ENCODE results near the gene METTL16.
"Not testable (repeated sequence)": the region's sequence is repeated elsewhere in the genome, so short reads cannot be mapped to it uniquely, and the experiment has no call there.

Gene METTL16

DNA sequence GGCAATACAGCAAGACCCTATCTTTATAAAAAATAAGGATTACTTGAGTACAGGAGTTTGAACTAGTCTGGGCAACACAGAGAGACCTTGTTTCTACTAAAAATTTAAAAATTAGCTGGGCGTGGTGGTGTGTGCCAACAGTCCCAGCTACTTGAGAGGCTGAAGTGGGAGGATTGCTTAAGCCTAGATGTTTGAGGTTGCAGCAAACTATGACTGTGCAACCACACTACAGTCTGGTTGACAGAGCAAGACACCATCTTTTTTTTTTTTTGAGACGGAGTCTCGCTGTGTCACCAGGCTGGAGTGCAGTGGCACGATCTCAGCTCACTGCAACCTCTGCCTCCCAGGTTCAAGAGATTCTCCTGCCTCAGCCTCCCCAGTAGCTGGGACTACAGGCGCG, 71.7 kb downstream of the METTL16 start:
- H3K4me3 Mint-ChIP-seq; ATAC-seq (replicated peaks; ENCODE audit: extremely low read depth, poor library complexity, severe bottlenecking); H3K27me3 Mint-ChIP-seq; DNase-seq (ENCODE audit: low spot score in 2 of 2); H3K4me1 Mint-ChIP-seq; H3K9me3 Mint-ChIP-seq; H3K27ac Mint-ChIP-seq (ENCODE audit: low read depth): not testable (repeated sequence)
- peaks cover 40% of the 10 kb centered on the region for H3K36me3 Mint-ChIP-seq (ENCODE audit: insufficient read depth)

- H3K4me3 Mint-ChIP-seq = no peak overlapping the region
- no peak for ATAC-seq (replicated peaks; ENCODE audit: extremely low read depth, poor library complexity, severe bottlenecking)
- peaks cover 40% of the 10 kb centered on the region for H3K36me3 Mint-ChIP-seq (ENCODE audit: insufficient read depth)
- no peak overlapping the region for H3K27ac Mint-ChIP-seq (ENCODE audit: low read depth)
- H3K4me1 Mint-ChIP-seq = peaks cover 5% of the 10 kb centered on the region
- H3K27me3 Mint-ChIP-seq = no peaks in the 10 kb centered on the region
- H3K9me3 Mint-ChIP-seq = no peaks in the 10 kb centered on the region
- no peak for DNase-seq (ENCODE audit: low spot score in 2 of 2)
These were observed 72.9 kb downstream of the METTL16 start for GRCh38 chr17:2438823-2439222.

DNA sequence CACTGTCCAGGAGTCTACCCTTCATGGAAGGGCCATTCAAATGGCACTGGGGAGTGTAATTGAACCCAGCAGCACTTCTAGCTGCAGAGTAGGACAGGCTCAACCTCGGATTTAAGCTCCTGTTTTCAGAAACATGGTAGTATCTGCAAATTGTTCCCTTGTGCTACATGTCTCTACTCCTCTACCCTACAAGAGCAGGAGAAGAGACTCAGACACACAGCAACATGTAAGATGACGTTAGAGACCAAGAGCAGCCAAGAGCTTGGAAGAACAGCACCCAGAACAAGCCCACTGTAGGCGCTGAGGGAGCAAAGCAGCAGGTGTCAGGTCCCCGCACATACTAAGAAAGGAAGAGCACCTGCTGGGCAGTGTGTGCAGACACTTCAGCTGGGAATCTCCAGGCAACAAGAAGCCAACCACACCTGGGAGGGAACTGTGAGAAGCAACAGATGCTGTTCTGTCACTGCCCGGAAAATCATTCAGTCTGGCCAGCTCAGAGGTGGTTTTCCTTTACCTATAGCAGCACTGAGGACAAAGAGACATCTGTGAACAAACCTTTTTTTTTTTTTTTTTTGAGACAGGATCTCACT, 75.3 kb downstream of the METTL16 start:
- Mint-ChIP-seq H3K27ac (ENCODE audit: low read depth) (no peak overlapping the region), H3K27me3 (no peaks in the 10 kb centered on the region), H3K4me1 (no peaks in the 10 kb centered on the region), H3K9me3 (no peaks in the 10 kb centered on the region), H3K4me3 (no peak overlapping the region), H3K36me3 (ENCODE audit: insufficient read depth) (peaks cover 43% of the 10 kb centered on the region)
- DNase-seq (ENCODE audit: low spot score in 2 of 2) (no peak), ATAC-seq (replicated peaks; ENCODE audit: extremely low read depth, poor library complexity, severe bottlenecking) (no peak)

DNA sequence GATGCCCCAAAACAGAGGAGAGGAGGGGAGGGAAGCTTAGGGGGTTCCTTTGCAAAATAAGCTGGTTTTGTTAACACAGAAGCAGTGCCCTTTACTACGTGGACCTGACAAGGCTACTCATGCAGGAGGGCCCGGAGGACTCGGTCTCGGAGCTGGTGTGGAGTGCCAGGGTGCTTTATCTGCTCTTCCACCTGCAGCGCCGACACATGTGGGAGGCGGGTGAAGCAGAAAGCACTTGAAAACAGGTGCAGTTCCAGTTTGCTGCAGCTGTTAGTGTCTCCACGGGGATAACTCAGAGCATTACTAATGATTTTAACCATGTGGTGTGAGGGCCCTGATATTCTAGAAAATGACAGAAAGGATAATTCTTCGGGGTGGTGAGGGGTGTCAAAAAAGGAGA, 75.8 kb downstream of the METTL16 start:
- H3K4me3 Mint-ChIP-seq = no peak overlapping the region
- no peaks in the 10 kb centered on the region for H3K4me1 Mint-ChIP-seq
- H3K36me3 Mint-ChIP-seq (ENCODE audit: insufficient read depth) = peaks cover 39% of the 10 kb centered on the region
- no peaks in the 10 kb centered on the region for H3K27me3 Mint-ChIP-seq
- DNase-seq (ENCODE audit: low spot score in 2 of 2) = no peak
- ATAC-seq (replicated peaks; ENCODE audit: extremely low read depth, poor library complexity, severe bottlenecking) = no peak
- no peak overlapping the region for H3K27ac Mint-ChIP-seq (ENCODE audit: low read depth)
- no peaks in the 10 kb centered on the region for H3K9me3 Mint-ChIP-seq

- no peak overlapping the region for H3K4me3 Mint-ChIP-seq
- no peaks in the 10 kb centered on the region for H3K9me3 Mint-ChIP-seq
- peaks cover 34% of the 10 kb centered on the region for H3K36me3 Mint-ChIP-seq (ENCODE audit: insufficient read depth)
- no peak for ATAC-seq (replicated peaks; ENCODE audit: extremely low read depth, poor library complexity, severe bottlenecking)
- no peak overlapping the region for H3K27ac Mint-ChIP-seq (ENCODE audit: low read depth)
- DNase-seq (ENCODE audit: low spot score in 2 of 2) = no peak
- H3K4me1 Mint-ChIP-seq = no peaks in the 10 kb centered on the region
- no peaks in the 10 kb centered on the region for H3K27me3 Mint-ChIP-seq
These were observed 76.4 kb downstream of the METTL16 start for GRCh38 chr17:2435181-2435741.

GRCh38 chr17:2433696-2434095, 78.0 kb downstream of the METTL16 start:
- Mint-ChIP-seq H3K36me3 (ENCODE audit: insufficient read depth) (peaks cover 34% of the 10 kb centered on the region), H3K4me1 (no peaks in the 10 kb centered on the region), H3K9me3 (no peaks in the 10 kb centered on the region), H3K27me3 (no peaks in the 10 kb centered on the region), H3K4me3 (no peak overlapping the region), H3K27ac (ENCODE audit: low read depth) (no peak overlapping the region)
- no peak for ATAC-seq (replicated peaks; ENCODE audit: extremely low read depth, poor library complexity, severe bottlenecking)
- no peak for DNase-seq (ENCODE audit: low spot score in 2 of 2)

GRCh38 chr17:2427910-2428309, 83.8 kb downstream of the METTL16 start:
- no peaks in the 10 kb centered on the region for H3K9me3 Mint-ChIP-seq
- DNase-seq (ENCODE audit: low spot score in 2 of 2) = no peak
- no peak for ATAC-seq (replicated peaks; ENCODE audit: extremely low read depth, poor library complexity, severe bottlenecking)
- H3K27me3 Mint-ChIP-seq = no peaks in the 10 kb centered on the region
- H3K27ac Mint-ChIP-seq (ENCODE audit: low read depth) = peak overlapping the region; percentile 25
- H3K4me3 Mint-ChIP-seq = no peak overlapping the region
- peaks cover 19% of the 10 kb centered on the region for H3K36me3 Mint-ChIP-seq (ENCODE audit: insufficient read depth)
- H3K4me1 Mint-ChIP-seq = no peaks in the 10 kb centered on the region

GRCh38 chr17:2427215-2427614, 84.5 kb downstream of the METTL16 start:
- no peaks in the 10 kb centered on the region for H3K27me3 Mint-ChIP-seq
- no peaks in the 10 kb centered on the region for H3K4me1 Mint-ChIP-seq
- H3K27ac Mint-ChIP-seq (ENCODE audit: low read depth) = no peak overlapping the region
- no peak for DNase-seq (ENCODE audit: low spot score in 2 of 2)
- peaks cover 17% of the 10 kb centered on the region for H3K36me3 Mint-ChIP-seq (ENCODE audit: insufficient read depth)
- H3K4me3 Mint-ChIP-seq = no peak overlapping the region
- no peak for ATAC-seq (replicated peaks; ENCODE audit: extremely low read depth, poor library complexity, severe bottlenecking)
- no peaks in the 10 kb centered on the region for H3K9me3 Mint-ChIP-seq

DNA sequence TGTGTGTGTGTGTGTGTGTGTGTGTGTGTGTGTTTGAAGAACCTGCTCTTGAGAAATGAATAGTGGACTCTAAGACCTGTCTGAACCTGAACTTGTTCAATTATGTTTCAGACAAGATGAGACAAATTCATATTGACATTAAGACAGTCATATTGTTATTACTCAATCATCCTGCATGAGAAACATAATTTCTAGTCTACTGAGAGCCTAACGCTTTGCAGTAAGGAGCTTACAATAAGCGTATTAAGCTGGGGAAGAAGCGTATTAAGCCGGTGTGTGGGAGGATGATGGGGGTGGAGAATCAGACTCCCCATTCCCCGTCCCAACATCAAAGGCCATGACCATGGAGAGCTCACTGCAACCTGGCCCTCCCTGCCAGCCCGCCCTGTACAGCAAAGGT, 88.4 kb downstream of the METTL16 start:
- ATAC-seq (replicated peaks; ENCODE audit: extremely low read depth, poor library complexity, severe bottlenecking) = no peak
- no peak overlapping the region for H3K27ac Mint-ChIP-seq (ENCODE audit: low read depth)
- no peaks in the 10 kb centered on the region for H3K27me3 Mint-ChIP-seq
- no peaks in the 10 kb centered on the region for H3K4me1 Mint-ChIP-seq
- H3K4me3 Mint-ChIP-seq = no peak overlapping the region
- H3K9me3 Mint-ChIP-seq = no peaks in the 10 kb centered on the region
- peaks cover 34% of the 10 kb centered on the region for H3K36me3 Mint-ChIP-seq (ENCODE audit: insufficient read depth)
- no peak for DNase-seq (ENCODE audit: low spot score in 2 of 2)

DNA sequence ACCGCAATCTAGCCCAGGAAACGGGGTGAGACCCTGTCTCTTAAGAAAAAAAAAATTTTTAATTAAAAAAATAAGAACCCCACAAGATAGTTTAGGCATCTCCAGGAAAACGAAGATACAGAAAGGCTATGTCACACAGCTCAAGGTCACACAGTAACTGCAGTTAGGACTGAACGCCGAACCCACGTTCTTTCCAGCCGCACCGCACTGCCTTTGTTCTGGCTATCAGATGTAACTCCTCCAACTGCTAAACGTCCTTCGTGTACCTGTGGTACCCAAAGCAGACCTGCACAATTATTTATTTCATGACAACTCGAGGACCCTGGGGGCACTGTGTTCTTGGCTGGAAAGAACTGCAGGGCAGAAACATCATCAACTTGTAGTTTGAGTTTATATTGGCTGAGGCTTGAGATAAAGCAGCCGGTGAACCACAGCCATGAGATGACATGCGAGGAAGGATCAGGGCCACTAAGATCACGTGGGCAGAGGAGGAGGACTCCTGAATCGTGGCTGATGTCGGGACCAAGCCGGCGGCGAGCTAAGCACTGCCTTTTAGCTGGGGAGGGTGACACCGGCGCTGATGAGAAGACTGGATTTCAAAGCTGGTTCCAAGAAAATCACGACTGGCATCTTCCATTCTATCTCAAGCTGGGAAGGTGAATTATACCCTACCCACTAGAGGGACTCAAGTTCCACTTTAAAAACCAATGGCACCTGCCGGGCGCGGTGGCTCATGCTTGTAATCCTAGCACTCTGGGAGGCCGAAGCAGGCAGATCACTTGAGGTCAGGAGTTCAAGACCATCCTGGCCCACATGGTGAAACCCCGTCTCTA, 90.2 kb downstream of the METTL16 start:
- H3K9me3 Mint-ChIP-seq = no peaks in the 10 kb centered on the region

GRCh38 chr17:2420176-2420575, 91.5 kb downstream of the METTL16 start:
- no peak overlapping the region for H3K27ac Mint-ChIP-seq (ENCODE audit: low read depth)
- no peak for ATAC-seq (replicated peaks; ENCODE audit: extremely low read depth, poor library complexity, severe bottlenecking)
- peaks cover 22% of the 10 kb centered on the region for H3K36me3 Mint-ChIP-seq (ENCODE audit: insufficient read depth)
- no peaks in the 10 kb centered on the region for H3K27me3 Mint-ChIP-seq
- no peak overlapping the region for H3K4me3 Mint-ChIP-seq
- H3K4me1 Mint-ChIP-seq = no peaks in the 10 kb centered on the region
- no peaks in the 10 kb centered on the region for H3K9me3 Mint-ChIP-seq
- no peak for DNase-seq (ENCODE audit: low spot score in 2 of 2)

More for the DNA sequence above, 90.2 kb downstream of the METTL16 start:
- Mint-ChIP-seq H3K4me3 (no peak overlapping the region), H3K27ac (ENCODE audit: low read depth) (no peak overlapping the region), H3K27me3 (no peaks in the 10 kb centered on the region), H3K4me1 (no peaks in the 10 kb centered on the region), H3K36me3 (ENCODE audit: insufficient read depth) (peaks cover 30% of the 10 kb centered on the region)
- ATAC-seq (replicated peaks; ENCODE audit: extremely low read depth, poor library complexity, severe bottlenecking) = no peak
- DNase-seq (ENCODE audit: low spot score in 2 of 2) = no peak

GRCh38 chr17:2419486-2419885, 92.2 kb downstream of the METTL16 start:
- ATAC-seq (replicated peaks; ENCODE audit: extremely low read depth, poor library complexity, severe bottlenecking) = no peak
- H3K9me3 Mint-ChIP-seq = no peaks in the 10 kb centered on the region

GRCh38 chr17:2418572-2418971, 93.1 kb downstream of the METTL16 start:
- no peaks in the 10 kb centered on the region for H3K9me3 Mint-ChIP-seq
- no peak overlapping the region for H3K27ac Mint-ChIP-seq (ENCODE audit: low read depth)
- H3K4me3 Mint-ChIP-seq = no peak overlapping the region
- H3K27me3 Mint-ChIP-seq = no peaks in the 10 kb centered on the region
- H3K4me1 Mint-ChIP-seq = no peaks in the 10 kb centered on the region
- no peak for DNase-seq (ENCODE audit: low spot score in 2 of 2)
- no peak for ATAC-seq (replicated peaks; ENCODE audit: extremely low read depth, poor library complexity, severe bottlenecking)
- H3K36me3 Mint-ChIP-seq (ENCODE audit: insufficient read depth) = peaks cover 21% of the 10 kb centered on the region

More at GRCh38 chr17:2419486-2419885, 92.2 kb downstream of the METTL16 start:
- peaks cover 23% of the 10 kb centered on the region for H3K36me3 Mint-ChIP-seq (ENCODE audit: insufficient read depth)
- no peak overlapping the region for H3K4me3 Mint-ChIP-seq
- no peak overlapping the region for H3K27ac Mint-ChIP-seq (ENCODE audit: low read depth)
- DNase-seq (ENCODE audit: low spot score in 2 of 2) = no peak
- no peaks in the 10 kb centered on the region for H3K27me3 Mint-ChIP-seq
- no peaks in the 10 kb centered on the region for H3K4me1 Mint-ChIP-seq
